ENCODE results near the gene TFEB.

DNA sequence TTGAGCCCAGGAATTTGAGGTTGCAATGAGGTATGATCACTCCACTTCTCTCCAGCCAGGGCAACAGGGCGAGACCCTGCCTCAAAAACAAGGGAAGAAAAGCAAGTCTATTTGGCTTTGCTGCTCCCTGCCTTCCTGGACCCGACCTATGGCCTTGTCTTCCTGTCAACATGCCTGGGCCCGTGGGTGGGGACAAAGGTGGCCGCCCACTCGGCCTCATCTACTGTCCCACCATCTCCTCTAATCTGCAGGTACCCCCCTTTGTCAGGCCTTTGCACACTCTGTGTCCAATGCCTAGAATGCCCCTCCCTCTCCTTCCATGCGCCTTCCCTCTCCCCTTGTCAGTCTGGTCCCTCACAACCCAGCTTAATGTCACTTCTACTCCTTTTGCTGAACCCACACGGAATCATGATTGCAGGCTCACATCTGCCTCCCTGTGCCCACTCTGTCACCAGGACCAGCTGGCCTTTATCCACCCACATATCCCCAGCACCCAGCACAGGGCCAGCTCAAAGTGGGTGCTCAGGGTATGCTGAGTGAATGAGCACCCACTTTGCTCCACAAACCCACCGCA lies 56.8 kb downstream of the TFEB start:
- TF ChIP-seq ZNF121 (tag by site-specific recombination; IDR thresholded peaks at IDR 0.05) (no peak), ZNF274 (IDR thresholded peaks at IDR 0.05; ENCODE audit: low read length) (no peak), ZNF274 (tag by site-specific recombination; IDR thresholded peaks at IDR 0.05; ENCODE audit: borderline replicate concordance) (no peak), SALL2 (tag by site-specific recombination; IDR thresholded peaks at IDR 0.05; ENCODE audit: borderline replicate concordance) (no peak), ZNF837 (tag by site-specific recombination; IDR thresholded peaks at IDR 0.05) (no peak), ZNF558 (tag by site-specific recombination; IDR thresholded peaks at IDR 0.05) (no peak), ZNF112 (tag by site-specific recombination; IDR thresholded peaks at IDR 0.05) (no peak), ZNF830 (tag by site-specific recombination; IDR thresholded peaks at IDR 0.05; ENCODE audit: low read depth) (no peak)
- TF ChIP-seq, protein P1, sequence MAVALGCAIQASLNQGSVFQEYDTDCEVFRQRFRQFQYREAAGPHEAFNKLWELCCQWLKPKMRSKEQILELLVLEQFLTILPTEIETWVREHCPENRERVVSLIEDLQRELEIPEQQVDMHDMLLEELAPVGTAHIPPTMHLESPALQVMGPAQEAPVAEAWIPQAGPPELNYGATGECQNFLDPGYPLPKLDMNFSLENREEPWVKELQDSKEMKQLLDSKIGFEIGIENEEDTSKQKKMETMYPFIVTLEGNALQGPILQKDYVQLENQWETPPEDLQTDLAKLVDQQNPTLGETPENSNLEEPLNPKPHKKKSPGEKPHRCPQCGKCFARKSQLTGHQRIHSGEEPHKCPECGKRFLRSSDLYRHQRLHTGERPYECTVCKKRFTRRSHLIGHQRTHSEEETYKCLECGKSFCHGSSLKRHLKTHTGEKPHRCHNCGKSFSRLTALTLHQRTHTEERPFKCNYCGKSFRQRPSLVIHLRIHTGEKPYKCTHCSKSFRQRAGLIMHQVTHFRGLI (tag by site-specific recombination; IDR thresholded peaks at IDR 0.05), result no peak
- TF ChIP-seq, protein P2, sequence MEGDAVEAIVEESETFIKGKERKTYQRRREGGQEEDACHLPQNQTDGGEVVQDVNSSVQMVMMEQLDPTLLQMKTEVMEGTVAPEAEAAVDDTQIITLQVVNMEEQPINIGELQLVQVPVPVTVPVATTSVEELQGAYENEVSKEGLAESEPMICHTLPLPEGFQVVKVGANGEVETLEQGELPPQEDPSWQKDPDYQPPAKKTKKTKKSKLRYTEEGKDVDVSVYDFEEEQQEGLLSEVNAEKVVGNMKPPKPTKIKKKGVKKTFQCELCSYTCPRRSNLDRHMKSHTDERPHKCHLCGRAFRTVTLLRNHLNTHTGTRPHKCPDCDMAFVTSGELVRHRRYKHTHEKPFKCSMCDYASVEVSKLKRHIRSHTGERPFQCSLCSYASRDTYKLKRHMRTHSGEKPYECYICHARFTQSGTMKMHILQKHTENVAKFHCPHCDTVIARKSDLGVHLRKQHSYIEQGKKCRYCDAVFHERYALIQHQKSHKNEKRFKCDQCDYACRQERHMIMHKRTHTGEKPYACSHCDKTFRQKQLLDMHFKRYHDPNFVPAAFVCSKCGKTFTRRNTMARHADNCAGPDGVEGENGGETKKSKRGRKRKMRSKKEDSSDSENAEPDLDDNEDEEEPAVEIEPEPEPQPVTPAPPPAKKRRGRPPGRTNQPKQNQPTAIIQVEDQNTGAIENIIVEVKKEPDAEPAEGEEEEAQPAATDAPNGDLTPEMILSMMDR (tag by site-specific recombination; IDR thresholded peaks at IDR 0.05), result no peak
- TF ChIP-seq, protein P3, sequence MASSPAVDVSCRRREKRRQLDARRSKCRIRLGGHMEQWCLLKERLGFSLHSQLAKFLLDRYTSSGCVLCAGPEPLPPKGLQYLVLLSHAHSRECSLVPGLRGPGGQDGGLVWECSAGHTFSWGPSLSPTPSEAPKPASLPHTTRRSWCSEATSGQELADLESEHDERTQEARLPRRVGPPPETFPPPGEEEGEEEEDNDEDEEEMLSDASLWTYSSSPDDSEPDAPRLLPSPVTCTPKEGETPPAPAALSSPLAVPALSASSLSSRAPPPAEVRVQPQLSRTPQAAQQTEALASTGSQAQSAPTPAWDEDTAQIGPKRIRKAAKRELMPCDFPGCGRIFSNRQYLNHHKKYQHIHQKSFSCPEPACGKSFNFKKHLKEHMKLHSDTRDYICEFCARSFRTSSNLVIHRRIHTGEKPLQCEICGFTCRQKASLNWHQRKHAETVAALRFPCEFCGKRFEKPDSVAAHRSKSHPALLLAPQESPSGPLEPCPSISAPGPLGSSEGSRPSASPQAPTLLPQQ (tag by site-specific recombination; IDR thresholded peaks at IDR 0.05), result no peak
- TF ChIP-seq, protein P4, sequence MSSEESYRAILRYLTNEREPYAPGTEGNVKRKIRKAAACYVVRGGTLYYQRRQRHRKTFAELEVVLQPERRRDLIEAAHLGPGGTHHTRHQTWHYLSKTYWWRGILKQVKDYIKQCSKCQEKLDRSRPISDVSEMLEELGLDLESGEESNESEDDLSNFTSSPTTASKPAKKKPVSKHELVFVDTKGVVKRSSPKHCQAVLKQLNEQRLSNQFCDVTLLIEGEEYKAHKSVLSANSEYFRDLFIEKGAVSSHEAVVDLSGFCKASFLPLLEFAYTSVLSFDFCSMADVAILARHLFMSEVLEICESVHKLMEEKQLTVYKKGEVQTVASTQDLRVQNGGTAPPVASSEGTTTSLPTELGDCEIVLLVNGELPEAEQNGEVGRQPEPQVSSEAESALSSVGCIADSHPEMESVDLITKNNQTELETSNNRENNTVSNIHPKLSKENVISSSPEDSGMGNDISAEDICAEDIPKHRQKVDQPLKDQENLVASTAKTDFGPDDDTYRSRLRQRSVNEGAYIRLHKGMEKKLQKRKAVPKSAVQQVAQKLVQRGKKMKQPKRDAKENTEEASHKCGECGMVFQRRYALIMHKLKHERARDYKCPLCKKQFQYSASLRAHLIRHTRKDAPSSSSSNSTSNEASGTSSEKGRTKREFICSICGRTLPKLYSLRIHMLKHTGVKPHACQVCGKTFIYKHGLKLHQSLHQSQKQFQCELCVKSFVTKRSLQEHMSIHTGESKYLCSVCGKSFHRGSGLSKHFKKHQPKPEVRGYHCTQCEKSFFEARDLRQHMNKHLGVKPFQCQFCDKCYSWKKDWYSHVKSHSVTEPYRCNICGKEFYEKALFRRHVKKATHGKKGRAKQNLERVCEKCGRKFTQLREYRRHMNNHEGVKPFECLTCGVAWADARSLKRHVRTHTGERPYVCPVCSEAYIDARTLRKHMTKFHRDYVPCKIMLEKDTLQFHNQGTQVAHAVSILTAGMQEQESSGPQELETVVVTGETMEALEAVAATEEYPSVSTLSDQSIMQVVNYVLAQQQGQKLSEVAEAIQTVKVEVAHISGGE (tag by site-specific recombination; conservative IDR thresholded peaks at IDR 0.05; ENCODE audit: low read depth), result no peak
- TF ChIP-seq, protein P5, sequence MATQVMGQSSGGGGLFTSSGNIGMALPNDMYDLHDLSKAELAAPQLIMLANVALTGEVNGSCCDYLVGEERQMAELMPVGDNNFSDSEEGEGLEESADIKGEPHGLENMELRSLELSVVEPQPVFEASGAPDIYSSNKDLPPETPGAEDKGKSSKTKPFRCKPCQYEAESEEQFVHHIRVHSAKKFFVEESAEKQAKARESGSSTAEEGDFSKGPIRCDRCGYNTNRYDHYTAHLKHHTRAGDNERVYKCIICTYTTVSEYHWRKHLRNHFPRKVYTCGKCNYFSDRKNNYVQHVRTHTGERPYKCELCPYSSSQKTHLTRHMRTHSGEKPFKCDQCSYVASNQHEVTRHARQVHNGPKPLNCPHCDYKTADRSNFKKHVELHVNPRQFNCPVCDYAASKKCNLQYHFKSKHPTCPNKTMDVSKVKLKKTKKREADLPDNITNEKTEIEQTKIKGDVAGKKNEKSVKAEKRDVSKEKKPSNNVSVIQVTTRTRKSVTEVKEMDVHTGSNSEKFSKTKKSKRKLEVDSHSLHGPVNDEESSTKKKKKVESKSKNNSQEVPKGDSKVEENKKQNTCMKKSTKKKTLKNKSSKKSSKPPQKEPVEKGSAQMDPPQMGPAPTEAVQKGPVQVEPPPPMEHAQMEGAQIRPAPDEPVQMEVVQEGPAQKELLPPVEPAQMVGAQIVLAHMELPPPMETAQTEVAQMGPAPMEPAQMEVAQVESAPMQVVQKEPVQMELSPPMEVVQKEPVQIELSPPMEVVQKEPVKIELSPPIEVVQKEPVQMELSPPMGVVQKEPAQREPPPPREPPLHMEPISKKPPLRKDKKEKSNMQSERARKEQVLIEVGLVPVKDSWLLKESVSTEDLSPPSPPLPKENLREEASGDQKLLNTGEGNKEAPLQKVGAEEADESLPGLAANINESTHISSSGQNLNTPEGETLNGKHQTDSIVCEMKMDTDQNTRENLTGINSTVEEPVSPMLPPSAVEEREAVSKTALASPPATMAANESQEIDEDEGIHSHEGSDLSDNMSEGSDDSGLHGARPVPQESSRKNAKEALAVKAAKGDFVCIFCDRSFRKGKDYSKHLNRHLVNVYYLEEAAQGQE (tag by site-specific recombination; IDR thresholded peaks at IDR 0.05), result no peak
